LNCaP clone FGC (cell line): ENCODE results near the gene CCT8.
"Not testable (repeated sequence)": the region's sequence is repeated elsewhere in the genome, so short reads cannot be mapped to it uniquely, and the experiment has no call there.

Source experiments
- DNase-seq: peaks from one replicate; pipeline ENCODE4 v3.0.0-alpha.2; 2011; ENCODE audit warnings: low read depth
- H3K4me3 ChIP-seq: 2 replicates; pipeline ENCODE4 v1.5.1; 2011; ENCODE audit warnings: mild to moderate bottlenecking, low read depth, low read length, control low read depth
- CTCF ChIP-seq: IDR thresholded peaks from 2 replicates; pipeline ENCODE4 v1.5.1; 2012; ENCODE audit warnings: mild to moderate bottlenecking; ENCODE audit not compliant: control insufficient read depth, insufficient read depth; ENCODE audit errors: extremely low read depth

CCT8 gene

GRCh38 chr21:29077651-29078090 lies 4.2 kb upstream of the CCT8 start:
- H3K4me3 ChIP-seq = no peak overlapping the region
- no peak for TF ChIP-seq CTCF
- no peak for DNase-seq

GRCh38 chr21:29076731-29077640 lies 3.5 kb upstream of the CCT8 start:
- not testable (repeated sequence) for DNase-seq, H3K4me3 ChIP-seq

GRCh38 chr21:29075706-29076466 lies 2.4 kb upstream of the CCT8 start:
- no peak overlapping the region for H3K4me3 ChIP-seq
- no peak for DNase-seq
- TF ChIP-seq CTCF = no peak

- DNase-seq = no peak
- no peak for TF ChIP-seq CTCF
Measured at GRCh38 chr21:29074783-29075182, 1.3 kb upstream of the CCT8 start.

DNA sequence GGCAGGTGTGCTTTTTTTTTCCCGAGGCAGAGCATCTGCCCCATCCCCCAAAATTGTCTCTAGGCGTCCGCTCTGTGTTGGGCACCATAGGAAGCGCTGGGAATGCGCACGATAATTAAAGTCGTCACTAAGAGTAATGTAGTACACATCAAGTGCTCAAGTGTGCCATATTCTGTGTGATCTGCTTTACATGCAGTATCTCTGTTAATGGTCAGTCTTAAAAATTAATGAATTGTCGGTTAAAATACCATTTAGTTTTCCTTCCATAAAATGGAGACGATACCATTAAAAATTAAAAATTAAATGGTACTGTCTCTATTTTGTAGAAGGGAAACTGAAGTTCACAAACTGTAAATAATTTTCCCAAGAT lies 544 bp upstream of the CCT8 start:
- peak; percentile 13 for DNase-seq
- TF ChIP-seq CTCF = no peak
- H3K4me3 ChIP-seq = peak overlapping the region; percentile 71

More at GRCh38 chr21:29074783-29075182, 1.3 kb upstream of the CCT8 start:
- no peak overlapping the region for H3K4me3 ChIP-seq

- DNase-seq = no peak
- peak overlapping the region; percentile 71 for H3K4me3 ChIP-seq
- TF ChIP-seq CTCF = no peak
Measured at GRCh38 chr21:29072873-29073221, 601 bp downstream of the CCT8 start.

GRCh38 chr21:29064850-29065481 lies 8.5 kb downstream of the CCT8 start:
- DNase-seq = no peak
- no peak overlapping the region for H3K4me3 ChIP-seq
- no peak for TF ChIP-seq CTCF
